GM11168 (cell line): ENCODE measurements around the gene PHF19.

Experiments used
- in situ Hi-C: fragments of 300-500 bp; cut with MboI; formaldehyde crosslinking; loops from one replicate; pipeline ENCODE4 v1.12.0; 2022; ENCODE audit warnings: low sequenced_read_pairs; ENCODE audit not compliant: unreplicated experiment

The PHF19 gene

DNA sequence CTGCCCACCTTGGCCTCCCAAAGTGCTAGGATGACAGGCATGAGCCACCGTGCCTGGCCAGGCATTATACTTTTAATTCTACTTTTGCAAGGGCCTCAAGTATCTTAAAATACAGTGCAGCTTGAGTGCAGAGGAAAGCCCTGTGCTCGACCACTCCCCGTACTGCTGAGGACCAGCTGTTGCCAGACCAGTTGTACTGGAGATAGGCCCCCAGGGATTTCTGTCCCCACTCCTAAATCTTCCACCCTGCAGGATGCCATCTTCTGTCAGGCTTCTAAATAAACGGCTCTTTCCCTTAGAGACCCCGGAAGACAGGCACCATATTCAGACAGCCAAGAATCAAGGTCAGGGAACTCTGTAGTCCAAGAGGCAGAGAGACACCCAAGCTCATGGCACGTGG lies 17.6 kb downstream of the PHF19 start:
- in situ Hi-C loops, result no loop called here

DNA sequence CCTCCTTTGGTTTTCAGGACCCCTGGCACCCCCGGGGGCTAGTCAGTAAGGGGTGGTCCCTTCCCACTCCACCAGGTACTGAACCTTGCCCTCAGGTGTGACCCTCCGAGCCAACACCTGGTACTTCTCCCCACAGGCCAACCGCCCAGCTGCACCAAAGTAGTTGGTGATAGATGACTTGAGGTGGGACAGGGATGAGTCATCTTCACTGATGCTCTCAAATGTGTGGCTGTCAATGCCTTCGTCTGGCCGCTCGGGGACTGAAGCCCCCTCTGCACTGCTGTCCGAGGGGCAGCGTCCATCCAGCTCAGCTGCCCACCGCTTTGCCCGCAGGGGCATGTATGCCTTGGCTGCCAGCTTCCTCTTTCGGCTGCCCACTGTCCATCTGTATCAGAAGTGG lies 19.1 kb downstream of the PHF19 start:
- in situ Hi-C loops, result no loop called here

DNA sequence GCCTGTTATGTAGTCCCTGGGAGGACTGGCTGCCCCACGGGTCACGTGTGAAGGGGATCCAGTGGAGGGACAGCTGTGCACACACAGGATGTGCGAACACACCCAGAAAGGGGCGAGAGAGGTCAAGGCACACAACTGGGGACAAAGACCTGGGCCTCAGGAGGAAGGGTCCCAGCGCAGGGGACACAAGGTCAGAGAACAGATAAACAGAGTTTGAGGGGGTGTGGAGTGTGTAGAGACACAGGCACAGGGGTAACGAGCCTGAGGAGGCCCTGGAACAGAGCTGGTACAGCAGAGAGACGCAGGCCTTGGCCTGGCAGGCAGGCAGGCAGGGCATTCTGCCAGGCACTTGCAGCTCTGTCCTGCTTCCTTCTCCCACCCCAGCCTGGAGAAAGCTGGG lies 19.5 kb downstream of the PHF19 start:
- in situ Hi-C loops, result no loop called here

DNA sequence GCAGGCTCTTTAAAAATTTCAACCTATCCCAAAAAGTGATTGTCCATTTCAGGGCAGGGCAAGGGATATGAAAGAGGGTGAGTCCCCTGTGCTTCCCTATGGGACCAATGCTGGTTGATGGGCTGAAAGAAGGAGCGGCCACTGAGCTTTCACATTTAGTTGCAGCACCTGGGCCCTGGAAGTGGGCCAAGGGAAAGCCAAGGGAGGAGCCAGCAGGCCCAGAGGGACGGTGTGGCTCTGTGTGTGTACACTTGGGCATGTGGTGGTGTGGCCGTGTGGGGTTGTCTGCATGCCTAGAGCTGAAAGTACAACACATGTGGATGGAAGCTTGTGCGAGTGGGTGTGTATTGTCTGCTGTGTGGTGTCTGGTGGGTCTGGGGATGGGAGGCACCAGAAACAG lies 20.3 kb downstream of the PHF19 start:
- in situ Hi-C loops, result no loop called here

DNA sequence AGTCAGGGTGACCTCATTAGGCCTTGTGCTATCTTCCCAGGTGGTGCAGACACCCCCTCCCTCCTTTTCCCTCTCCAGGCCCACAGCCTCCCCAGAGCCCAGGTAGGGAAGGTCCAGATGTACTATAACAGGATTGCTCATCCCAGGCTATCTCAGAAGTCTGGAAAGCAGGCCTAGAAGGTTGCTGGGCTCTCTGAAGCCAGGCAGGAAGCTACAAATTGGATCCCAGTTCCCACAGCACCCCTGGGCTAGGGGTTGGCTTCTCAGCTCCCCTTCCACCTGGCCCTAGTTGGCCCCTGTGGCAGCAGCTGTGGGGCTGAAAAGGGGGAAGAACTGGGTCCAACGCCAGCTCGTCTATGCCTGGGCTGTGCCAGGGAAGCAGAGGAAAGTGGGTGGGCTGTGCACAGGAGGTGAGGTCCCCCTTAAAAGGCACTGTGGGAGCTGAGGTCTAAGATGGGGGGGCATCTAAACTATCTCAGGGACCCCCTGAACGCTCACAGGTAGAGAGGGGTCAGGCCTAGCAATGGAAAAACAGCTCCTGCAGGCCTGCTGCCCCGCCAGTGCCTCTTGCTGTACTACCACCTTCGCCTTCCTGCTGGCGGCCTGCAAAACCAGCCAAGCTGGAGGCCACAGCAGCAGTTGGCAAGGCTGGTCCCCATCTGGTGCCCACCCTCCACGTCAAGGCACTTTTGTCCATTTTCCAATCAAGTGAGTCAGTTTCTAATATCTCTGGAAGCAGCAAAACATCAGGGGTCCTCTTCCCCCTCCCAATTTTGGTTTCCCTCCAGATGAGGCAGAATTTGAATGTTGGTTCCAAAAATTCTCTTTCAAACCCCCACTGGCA lies 20.9 kb downstream of the PHF19 start:
- in situ Hi-C loops, result no loop called here

DNA sequence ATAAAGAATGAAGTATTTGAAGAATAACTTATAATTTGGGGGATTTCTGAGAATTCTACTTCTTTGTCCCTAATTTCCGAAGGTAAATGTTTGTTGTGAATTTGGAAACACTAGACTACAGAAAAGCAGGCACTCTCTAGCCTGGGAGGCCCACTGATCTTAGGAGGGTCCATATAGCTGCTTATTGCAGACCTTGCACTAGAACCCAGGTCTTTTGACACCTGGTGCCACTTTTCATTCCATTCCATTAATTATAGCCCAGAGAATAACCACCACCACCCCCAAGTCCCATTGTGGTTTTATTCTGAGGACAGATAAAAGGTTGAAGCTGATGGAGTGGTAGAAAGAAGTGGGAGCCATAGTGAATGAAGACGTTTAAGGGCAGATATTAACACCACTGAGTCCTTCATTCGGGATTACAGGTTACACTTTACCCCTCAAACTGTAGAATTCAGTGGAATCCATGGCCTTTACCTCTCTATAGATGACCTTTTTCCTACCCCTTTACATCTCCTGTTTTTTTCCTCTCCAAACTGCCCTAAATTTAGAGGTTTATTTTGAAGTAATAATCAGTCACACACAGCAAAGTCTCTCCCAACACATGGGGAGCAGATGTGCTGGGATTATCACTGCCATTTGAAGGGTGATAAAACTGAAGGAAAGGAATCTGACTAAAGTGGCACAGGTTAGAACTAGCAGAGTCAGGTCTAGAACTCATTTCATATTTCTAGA lies 22.2 kb downstream of the PHF19 start:
- in situ Hi-C loops, result no loop called here

DNA sequence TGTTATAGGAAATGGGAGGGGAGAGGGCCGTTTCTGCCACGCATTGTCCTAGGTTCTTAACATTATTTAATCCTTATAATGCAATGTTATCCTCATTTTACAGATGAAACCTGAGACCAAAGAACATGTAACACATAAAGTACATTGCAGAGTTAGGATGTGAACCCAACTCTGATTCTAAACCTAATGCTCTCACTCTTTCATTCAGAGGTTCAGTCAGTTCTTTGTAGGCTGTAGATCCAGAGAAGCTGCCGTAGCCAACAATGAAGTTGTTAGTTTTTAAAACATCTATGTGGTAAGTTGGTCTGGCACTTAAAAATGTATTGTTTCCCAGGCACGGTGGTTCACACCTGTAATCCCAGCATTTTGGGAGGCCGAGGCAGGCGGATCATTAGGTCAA lies 23.8 kb downstream of the PHF19 start:
- in situ Hi-C loops, result no loop called here

DNA sequence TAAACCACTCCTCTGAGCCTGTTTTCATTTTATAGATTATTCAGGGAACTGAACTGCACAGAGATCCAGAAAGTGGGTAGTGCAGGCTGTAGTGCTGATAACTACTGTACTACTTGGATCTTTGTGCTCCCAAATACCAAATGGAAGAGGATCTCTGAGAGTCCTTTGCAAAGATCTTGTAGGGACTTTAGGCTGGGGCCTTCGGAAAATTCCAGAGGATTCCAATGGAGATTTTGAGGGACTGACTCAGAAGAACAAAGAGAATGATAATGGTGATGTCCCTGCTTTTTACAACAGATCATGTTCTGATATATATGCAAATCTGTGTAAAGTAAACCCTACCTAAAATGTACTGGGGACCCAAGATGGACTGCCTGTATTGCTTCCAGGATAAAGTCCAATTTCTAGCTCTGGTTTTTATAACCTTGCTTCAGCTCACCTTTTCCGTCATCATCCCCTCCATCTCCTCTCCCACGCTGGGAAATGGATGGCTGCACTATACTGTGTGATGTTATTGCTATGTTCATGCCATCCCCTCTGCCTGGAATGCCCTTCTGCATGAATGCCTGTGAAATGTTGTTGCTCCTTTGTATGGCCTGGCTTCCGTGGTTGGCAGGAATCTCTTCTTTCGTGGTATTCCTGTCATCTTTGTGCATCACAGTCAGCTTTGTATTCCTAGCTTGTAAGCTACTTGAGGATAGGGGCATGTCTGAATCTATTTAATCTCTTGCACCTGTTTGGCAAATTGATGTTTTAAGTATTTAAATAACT lies 24.6 kb downstream of the PHF19 start:
- in situ Hi-C loops, result no loop called here

DNA sequence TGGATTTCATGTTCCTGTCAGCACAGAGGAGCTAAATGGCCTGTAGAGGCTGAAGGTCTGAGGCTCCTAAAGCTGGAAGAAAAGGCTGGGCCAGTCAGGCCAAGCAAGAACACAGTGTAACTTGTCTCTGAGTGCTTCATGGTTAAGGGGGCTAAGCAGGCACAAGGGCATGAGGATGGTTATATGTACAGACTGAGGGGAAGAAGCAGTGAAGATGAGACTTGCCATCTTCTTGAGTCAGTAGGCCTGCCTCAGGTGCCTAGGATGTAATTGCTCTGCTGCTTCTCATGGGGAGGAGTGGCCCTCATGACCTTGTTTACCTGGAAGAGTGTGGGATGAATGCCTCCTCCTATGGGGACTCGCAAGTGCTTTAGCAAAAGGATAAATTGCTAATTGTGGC lies 25.5 kb downstream of the PHF19 start:
- in situ Hi-C loops, result no loop called here

DNA sequence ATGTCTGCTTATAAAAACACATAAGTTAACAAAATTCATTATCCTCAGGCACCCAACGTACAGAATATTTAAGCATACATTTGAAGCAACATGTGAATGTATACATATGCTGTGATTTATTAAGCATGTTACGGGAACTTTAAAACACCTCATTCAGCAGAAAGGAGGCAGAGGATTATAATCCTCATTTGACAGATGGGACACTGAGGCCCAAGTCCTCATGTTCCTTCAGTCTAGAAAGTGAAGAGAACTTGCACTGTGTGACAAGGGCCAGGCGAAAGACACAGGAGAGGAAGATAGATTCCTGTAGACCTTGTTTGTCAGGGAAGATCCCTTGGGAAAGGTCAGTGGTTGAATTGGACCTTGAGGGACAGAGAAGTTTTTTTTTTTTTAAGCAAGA lies 26.7 kb downstream of the PHF19 start:
- in situ Hi-C loops, result no loop called here

DNA sequence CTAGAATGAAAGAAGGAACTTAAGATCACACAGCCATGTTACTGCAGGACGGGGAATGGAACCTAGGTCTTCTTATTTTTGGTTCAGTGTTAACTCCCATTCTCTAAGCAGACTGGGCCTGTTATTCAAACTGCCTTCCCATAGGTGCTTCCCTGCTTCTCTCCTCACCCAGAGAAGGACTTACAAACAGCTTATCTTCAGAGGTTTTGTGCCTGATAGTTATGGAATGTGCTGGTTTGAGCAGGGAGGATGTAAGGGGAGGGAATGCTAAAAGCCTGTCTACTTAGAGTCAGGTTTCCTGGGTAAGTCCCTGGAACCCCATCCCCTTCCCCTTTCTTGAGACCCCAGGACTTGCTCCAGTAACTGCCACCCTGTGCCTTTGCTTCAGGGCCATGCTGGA lies 30.1 kb downstream of the PHF19 start:
- in situ Hi-C loops, result no loop called here

DNA sequence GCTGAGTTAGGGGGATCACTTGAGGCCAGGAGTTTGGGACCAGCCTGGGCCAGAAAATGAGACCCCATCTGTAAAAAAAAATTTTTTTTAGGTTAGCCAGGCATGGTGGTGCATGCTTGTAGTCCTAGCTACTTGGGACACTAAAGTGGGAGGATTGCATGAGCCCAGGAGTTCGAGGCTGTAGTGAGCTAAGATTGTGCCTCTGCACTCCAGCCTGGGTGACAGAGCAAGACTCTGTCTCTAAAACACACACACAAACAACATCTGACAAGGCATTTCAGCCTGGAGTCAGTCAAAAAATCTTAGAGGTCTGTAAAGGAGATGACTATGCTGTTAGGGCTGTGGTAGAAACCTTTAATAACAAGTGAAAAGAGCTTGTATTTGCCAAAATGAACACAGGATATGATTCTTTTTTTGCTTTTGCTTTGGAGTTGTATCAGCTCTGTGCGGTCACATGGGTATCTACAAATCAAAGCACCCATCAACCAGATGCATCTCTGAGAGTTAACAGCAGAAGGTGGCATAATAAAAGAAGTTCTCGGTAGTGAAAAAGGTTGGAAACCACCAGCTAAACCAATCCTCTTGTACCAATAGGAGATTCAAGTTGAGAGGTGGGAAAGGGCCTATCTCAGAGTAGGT lies 30.6 kb downstream of the PHF19 start:
- in situ Hi-C loops, result no loop called here

DNA sequence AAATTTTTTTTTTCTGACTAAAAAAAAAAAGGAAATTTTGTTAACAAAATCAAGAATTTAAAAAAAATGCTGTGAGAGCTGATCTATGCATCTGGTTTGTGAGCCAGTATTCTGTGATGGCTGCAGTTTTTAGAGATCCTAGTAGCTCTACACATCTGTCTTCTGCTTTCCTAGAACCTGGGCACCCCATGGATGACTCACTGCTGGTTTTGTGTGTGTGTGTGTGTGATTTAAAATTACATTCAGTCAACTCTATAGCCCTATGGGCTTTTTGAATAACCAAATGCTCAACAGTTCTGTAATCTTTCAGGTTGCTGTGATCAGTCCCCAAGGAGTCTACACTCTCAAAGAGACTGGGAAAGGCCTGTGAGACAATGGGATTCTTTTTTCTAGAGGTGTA lies 31.7 kb downstream of the PHF19 start:
- in situ Hi-C loops, result no loop called here

DNA sequence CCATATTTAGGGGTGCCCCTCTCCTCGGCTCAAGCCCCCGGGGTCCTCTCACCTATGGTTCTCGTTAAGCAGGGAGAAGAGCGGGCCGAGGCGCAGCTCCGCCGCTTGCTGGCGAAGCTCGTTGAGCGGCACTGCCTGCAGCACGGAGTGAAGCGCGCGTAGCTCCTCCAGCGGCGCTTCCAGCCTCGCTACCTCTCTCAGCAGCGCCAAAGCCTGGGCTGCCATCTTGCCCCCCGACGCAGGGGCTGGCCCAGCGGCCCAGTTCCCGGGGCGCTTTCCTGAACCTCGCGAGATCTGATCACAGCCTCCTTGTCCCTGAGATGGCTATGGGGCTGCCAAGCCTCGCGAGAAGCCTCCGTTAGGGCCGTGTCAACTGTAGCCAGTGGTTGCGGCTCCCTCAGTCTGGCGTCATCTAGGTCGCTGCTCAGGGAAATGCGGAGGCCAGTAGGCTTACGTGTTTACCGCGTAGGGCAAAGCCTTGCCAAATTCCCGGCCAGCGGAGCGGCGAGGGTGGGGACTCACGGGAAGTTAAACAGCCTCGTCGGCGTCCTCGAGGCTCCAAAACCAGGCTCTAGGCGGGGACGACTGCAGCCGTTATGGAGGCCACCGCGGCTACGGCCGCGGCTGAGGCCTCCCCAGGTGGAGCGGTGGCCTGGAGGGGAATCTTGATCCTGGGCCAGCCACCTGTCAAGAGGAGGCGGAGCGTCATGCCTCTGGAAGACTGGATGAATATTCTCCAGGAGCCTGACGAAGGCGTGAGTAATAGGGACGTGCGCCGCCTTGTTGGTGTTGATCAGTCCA lies 34.1 kb downstream of the PHF19 start, which contains the start of gene PSMD5:
Gene PSMD5, minus strand, starts transcription at position 238 of the 801 bp plus-strand sequence. Its CDS starts 13 bp downstream, at position 225.
- in situ Hi-C loops, result no loop called here

DNA sequence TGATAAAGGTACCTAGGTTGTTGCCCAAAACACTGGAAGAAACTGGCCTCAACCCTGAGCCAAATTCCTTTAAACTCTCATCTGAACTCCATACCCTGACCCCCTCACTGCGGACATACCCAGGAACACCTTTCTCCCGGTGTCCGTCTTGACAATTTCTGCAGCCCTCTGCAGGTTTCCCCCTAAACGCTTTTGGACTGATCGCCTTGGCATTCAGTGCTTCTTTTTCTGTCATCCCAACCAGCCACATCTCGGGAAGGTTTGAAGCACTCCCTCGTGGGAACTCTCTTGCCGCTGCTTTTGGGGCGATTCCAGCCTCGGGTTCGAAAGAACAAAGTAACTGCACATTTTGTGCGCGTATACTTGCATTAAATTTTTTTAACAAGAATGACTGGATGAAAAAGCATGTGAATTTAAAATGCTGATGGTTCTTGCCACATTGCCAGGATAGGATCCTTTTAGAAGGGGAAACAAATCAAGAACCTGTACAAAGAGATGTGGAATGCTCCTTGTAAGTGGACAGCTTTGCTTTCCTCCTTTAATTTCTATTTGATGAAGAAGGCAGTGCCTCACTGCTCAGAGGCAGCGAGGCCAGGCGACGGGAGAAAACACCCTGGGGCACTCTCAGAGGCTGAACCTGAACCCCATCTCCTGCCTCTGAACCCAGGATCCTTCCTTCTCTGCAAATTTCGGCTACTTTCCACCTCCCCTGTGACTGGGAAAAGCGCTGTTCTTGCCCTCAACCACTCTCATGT lies 34.9 kb downstream of the PHF19 start:
- in situ Hi-C loops, result no loop called here

DNA sequence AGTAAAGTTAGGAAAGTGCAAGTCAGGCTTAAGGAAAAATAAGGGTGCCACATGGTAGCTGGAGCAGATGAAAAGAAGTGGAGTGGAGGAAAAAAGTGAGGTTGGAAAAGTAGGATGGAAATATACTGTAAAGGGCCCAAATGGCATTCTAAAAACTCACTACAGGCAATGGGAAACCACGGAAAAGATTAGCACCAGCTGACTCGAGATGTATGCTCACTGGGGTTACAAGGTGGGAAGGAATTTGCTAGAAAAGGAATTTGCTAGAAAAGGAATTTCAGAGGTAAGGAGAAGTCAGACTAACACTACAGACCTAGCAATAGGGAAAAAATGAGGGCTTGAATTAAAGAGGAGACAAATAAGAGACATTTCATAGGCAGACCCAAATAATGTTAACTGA lies 37.8 kb downstream of the PHF19 start:
- in situ Hi-C loops, result no loop called here

DNA sequence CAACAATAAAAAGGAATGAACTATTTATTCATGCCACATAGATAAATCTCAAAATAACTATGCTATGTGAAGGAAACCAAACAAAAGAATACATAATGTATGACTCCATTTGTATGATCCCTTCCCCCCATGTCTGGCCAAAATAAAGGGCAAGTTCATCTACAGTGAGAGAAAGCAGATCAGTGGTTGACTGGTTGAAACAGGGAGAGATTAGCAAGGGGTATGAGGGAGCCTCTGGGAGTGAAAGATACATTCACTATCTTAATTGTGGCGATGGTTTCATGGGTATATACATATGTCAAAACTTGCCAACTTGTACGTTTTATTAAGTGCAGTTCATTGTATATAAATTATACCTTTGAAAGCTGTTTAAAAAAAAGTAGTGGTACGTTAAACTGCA lies 39.1 kb downstream of the PHF19 start:
- in situ Hi-C loops, result no loop called here

DNA sequence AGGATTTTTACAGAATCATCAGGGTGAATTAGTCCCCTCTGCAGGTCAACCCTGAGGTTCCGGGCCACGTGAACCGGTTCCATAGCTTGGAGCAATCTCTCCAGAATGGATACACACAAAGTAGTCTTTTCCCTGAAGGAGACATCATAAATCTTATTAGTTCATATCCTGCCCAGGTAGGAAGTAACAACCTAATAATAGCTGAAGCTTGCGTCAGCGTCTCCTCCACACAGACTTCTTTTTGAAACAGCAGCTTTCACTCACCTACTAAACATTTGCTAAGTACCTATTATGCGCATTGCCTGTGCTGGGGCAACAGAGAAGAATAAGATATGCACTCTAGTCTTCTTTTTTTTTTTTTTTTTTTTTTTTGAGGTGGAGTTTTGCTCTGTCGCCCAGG lies 43.7 kb downstream of the PHF19 start:
- in situ Hi-C loops, result no loop called here

DNA sequence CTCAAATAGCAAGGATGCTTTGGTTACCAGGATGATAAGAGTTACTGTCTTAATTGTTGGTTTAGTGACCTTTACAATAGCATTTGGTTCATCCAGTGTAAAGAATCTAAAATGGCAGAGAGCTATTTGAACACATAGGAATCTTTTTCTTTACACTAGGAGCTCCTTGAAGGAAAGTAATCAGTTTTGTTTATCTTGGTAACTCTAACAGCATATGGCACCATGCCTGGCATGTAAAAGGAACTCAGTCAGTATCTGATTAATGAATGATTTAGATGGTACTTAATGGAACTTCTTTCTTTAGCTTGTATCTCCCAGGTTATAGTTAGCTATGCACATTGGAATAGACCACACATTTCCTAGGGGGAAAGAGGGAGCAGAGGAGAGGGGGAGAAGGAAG lies 44.2 kb downstream of the PHF19 start:
- in situ Hi-C loops, result no loop called here
